ENCODE measurements around the gene KLHL21.

GRCh38 chr1:6585841-6586240, 16.8 kb downstream of the KLHL21 start:
- TF ChIP-seq CTCF (IDR thresholded peaks at IDR 0.05) (no peak), POLR2A (IDR thresholded peaks at IDR 0.05) (no peak)

Measured in prostate gland (tissue), 2 donors.